AML-193 (cell line): ENCODE data around the gene FN3KRP.
A peak's percentile ranks its signal among the peaks of the same experiment; 100 is the strongest.

Experiments
- DNase-seq, 2 experiments: peaks; one replicate each; lab custom pipeline; 2025; lab: John Stamatoyannopoulos, UW

Gene FN3KRP

GRCh38 chr17:82687375-82687861 is 29.1 kb upstream of the FN3KRP start:
- DNase-seq = no peak

GRCh38 chr17:82687871-82688270 is 28.6 kb upstream of the FN3KRP start:
- DNase-seq = no peak

- no peak for DNase-seq
These were observed 27.4 kb upstream of the FN3KRP start for GRCh38 chr17:82689077-82689476.

GRCh38 chr17:82690786-82691489 is 25.6 kb upstream of the FN3KRP start:
- no peak for DNase-seq

GRCh38 chr17:82691714-82692113 is 24.8 kb upstream of the FN3KRP start:
- no peak for DNase-seq

GRCh38 chr17:82692268-82692667 is 24.2 kb upstream of the FN3KRP start:
- DNase-seq = no peak

- no peak for DNase-seq
These were observed 23.2 kb upstream of the FN3KRP start for GRCh38 chr17:82693168-82693867.

- DNase-seq = no peak
These were observed 21.9 kb upstream of the FN3KRP start for GRCh38 chr17:82694647-82695046.

GRCh38 chr17:82696259-82696658 is 20.2 kb upstream of the FN3KRP start:
- no peak for DNase-seq

- DNase-seq = no peak
These were observed 19.3 kb upstream of the FN3KRP start for GRCh38 chr17:82696916-82697807.

GRCh38 chr17:82697808-82698064 is 18.8 kb upstream of the FN3KRP start:
- no peak for DNase-seq

GRCh38 chr17:82698065-82698973 is 18.2 kb upstream of the FN3KRP start, which contains the start of gene RAB40B:
Gene RAB40B, minus strand, starts transcription at chr17:82698698. Its CDS starts 102 bp downstream, at chr17:82698596.
- peak; percentile 100 for DNase-seq

- no peak for DNase-seq
These were observed 17.5 kb upstream of the FN3KRP start for GRCh38 chr17:82698974-82699442.

- no peak for DNase-seq
These were observed 17.0 kb upstream of the FN3KRP start for GRCh38 chr17:82699551-82699950.

- no peak for DNase-seq
These were observed 14.1 kb upstream of the FN3KRP start for GRCh38 chr17:82702231-82702927.

- DNase-seq = no peak
These were observed 13.3 kb upstream of the FN3KRP start for GRCh38 chr17:82703036-82703745.

- no peak for DNase-seq
These were observed 12.3 kb upstream of the FN3KRP start for GRCh38 chr17:82703935-82704865.

- DNase-seq = no peak
These were observed 11.6 kb upstream of the FN3KRP start for GRCh38 chr17:82704886-82705285.

- no peak for DNase-seq
These were observed 10.8 kb upstream of the FN3KRP start for GRCh38 chr17:82705756-82706155.
